ENCODE measurements around the gene PLCXD3.

Gene PLCXD3

GRCh38 chr5:41337724-41338123, 172.7 kb downstream of the PLCXD3 start:
- no peak for DNase-seq (ENCODE audit: low read depth in 1 of 2, low spot score in 1 of 2)
- Histone ChIP-seq H3K27me3 (ENCODE audit: insufficient read depth, poor library complexity, severe bottlenecking) (no peaks in the 10 kb centered on the region), H3K27ac (replicated peaks) (no peak overlapping the region), H3K4me3 (replicated peaks; ENCODE audit: insufficient read depth, low read length) (no peak overlapping the region)
- TF ChIP-seq REST (IDR thresholded peaks at IDR 0.05; ENCODE audit: insufficient replicate concordance, low read depth): no peak
- no peak for TF ChIP-seq SPI1 (IDR thresholded peaks at IDR 0.05; ENCODE audit: borderline replicate concordance, low read depth)
- TF ChIP-seq CTCF (IDR thresholded peaks at IDR 0.05; ENCODE audit: insufficient read depth, low read length): no peak
- no peak for TF ChIP-seq GABPA (IDR thresholded peaks at IDR 0.05; ENCODE audit: low read depth)
- TF ChIP-seq POLR2AphosphoS5 (IDR thresholded peaks at IDR 0.05; ENCODE audit: low read depth): no peak

GRCh38 chr5:41337216-41337615, 173.2 kb downstream of the PLCXD3 start:
- TF ChIP-seq POLR2AphosphoS5 (IDR thresholded peaks at IDR 0.05; ENCODE audit: low read depth): no peak
- TF ChIP-seq REST (IDR thresholded peaks at IDR 0.05; ENCODE audit: insufficient replicate concordance, low read depth): no peak
- no peak for TF ChIP-seq CTCF (IDR thresholded peaks at IDR 0.05; ENCODE audit: insufficient read depth, low read length)
- TF ChIP-seq GABPA (IDR thresholded peaks at IDR 0.05; ENCODE audit: low read depth): no peak
- TF ChIP-seq SPI1 (IDR thresholded peaks at IDR 0.05; ENCODE audit: borderline replicate concordance, low read depth): no peak
- Histone ChIP-seq H3K4me3 (replicated peaks; ENCODE audit: insufficient read depth, low read length) (no peak overlapping the region), H3K27ac (replicated peaks) (no peak overlapping the region), H3K27me3 (ENCODE audit: insufficient read depth, poor library complexity, severe bottlenecking) (no peaks in the 10 kb centered on the region)
- DNase-seq (ENCODE audit: low read depth in 1 of 2, low spot score in 1 of 2): no peak

- TF ChIP-seq GABPA (IDR thresholded peaks at IDR 0.05; ENCODE audit: low read depth): no peak
- TF ChIP-seq CTCF (IDR thresholded peaks at IDR 0.05; ENCODE audit: insufficient read depth, low read length): no peak
- no peak for TF ChIP-seq POLR2AphosphoS5 (IDR thresholded peaks at IDR 0.05; ENCODE audit: low read depth)
- TF ChIP-seq REST (IDR thresholded peaks at IDR 0.05; ENCODE audit: insufficient replicate concordance, low read depth): no peak
- TF ChIP-seq SPI1 (IDR thresholded peaks at IDR 0.05; ENCODE audit: borderline replicate concordance, low read depth): no peak
- no peak overlapping the region for H3K27ac ChIP-seq (replicated peaks)
- no peaks in the 10 kb centered on the region for H3K27me3 ChIP-seq (ENCODE audit: insufficient read depth, poor library complexity, severe bottlenecking)
- no peak for DNase-seq (ENCODE audit: low read depth in 1 of 2, low spot score in 1 of 2)
- H3K4me3 ChIP-seq (replicated peaks; ENCODE audit: insufficient read depth, low read length): no peak overlapping the region
These were observed 173.9 kb downstream of the PLCXD3 start for GRCh38 chr5:41336471-41336870.

All from HL-60 (cell line).